IPS-11a (cell line): ENCODE data around the gene PARVG.

Experiments used
- H3K4me3 ChIP-seq: one replicate; pipeline ENCODE4 v1.5.1; 2013; ENCODE audit warnings: low read depth, low read length, control low read depth

Gene PARVG

GRCh38 chr22:44154436-44154942, 26.2 kb upstream of the PARVG start:
- no peak overlapping the region for H3K4me3 ChIP-seq

- H3K4me3 ChIP-seq = no peak overlapping the region
These were observed 25.6 kb upstream of the PARVG start for GRCh38 chr22:44155115-44155514.

GRCh38 chr22:44157916-44158618, 22.7 kb upstream of the PARVG start:
- H3K4me3 ChIP-seq = no peak overlapping the region

GRCh38 chr22:44158816-44159215, 21.9 kb upstream of the PARVG start:
- H3K4me3 ChIP-seq = no peak overlapping the region

- H3K4me3 ChIP-seq = no peak overlapping the region
These were observed 21.5 kb upstream of the PARVG start for GRCh38 chr22:44159221-44159620.

GRCh38 chr22:44159811-44160210, 20.9 kb upstream of the PARVG start:
- no peak overlapping the region for H3K4me3 ChIP-seq

- no peak overlapping the region for H3K4me3 ChIP-seq
These were observed 20.3 kb upstream of the PARVG start for GRCh38 chr22:44160421-44160820.

GRCh38 chr22:44161673-44162072, 19.1 kb upstream of the PARVG start:
- no peak overlapping the region for H3K4me3 ChIP-seq

GRCh38 chr22:44162960-44163359, 17.8 kb upstream of the PARVG start:
- H3K4me3 ChIP-seq = no peak overlapping the region

GRCh38 chr22:44163536-44163935, 17.2 kb upstream of the PARVG start:
- no peak overlapping the region for H3K4me3 ChIP-seq

- no peak overlapping the region for H3K4me3 ChIP-seq
These were observed 16.7 kb upstream of the PARVG start for GRCh38 chr22:44164031-44164430.

- H3K4me3 ChIP-seq = no peak overlapping the region
These were observed 15.3 kb upstream of the PARVG start for GRCh38 chr22:44165286-44165874.

GRCh38 chr22:44166498-44167276, 14.0 kb upstream of the PARVG start:
- H3K4me3 ChIP-seq = no peak overlapping the region

- no peak overlapping the region for H3K4me3 ChIP-seq
These were observed 13.2 kb upstream of the PARVG start for GRCh38 chr22:44167501-44167900.

- no peak overlapping the region for H3K4me3 ChIP-seq
These were observed 12.5 kb upstream of the PARVG start for GRCh38 chr22:44168206-44168605.

- H3K4me3 ChIP-seq = no peak overlapping the region
These were observed 10.3 kb upstream of the PARVG start for GRCh38 chr22:44170470-44170869.

- no peak overlapping the region for H3K4me3 ChIP-seq
These were observed 9.2 kb upstream of the PARVG start for GRCh38 chr22:44171561-44171960.

GRCh38 chr22:44172370-44173108, 8.2 kb upstream of the PARVG start:
- H3K4me3 ChIP-seq = no peak overlapping the region

GRCh38 chr22:44173154-44173553, 7.6 kb upstream of the PARVG start:
- no peak overlapping the region for H3K4me3 ChIP-seq

GRCh38 chr22:44175676-44176075, 5.0 kb upstream of the PARVG start:
- no peak overlapping the region for H3K4me3 ChIP-seq
